Mammary epithelial cell (primary cell): ENCODE measurements around the gene GSTM1.
"Not testable (repeated sequence)": the region's sequence is repeated elsewhere in the genome, so short reads cannot be mapped to it uniquely, and the experiment has no call there.

Experiments
- CTCF ChIP-seq, 2 donors: IDR thresholded peaks in 1 of 2; conservative IDR thresholded peaks in 1 of 2; 2 replicates each; pipeline ENCODE4 v1.5.1; 2011 to 2012; ENCODE audit warnings: inconsistent platforms in 2 of 2, low read length in 2 of 2, mild to moderate bottlenecking in 2 of 2, control low read depth in 1 of 2, low read depth in 1 of 2; ENCODE audit not compliant: insufficient read depth in 1 of 2; ENCODE audit errors: extremely low read depth in 1 of 2
- EZH2 ChIP-seq: IDR thresholded peaks from 2 replicates; pipeline ENCODE4 v1.6.1; 2012; ENCODE audit warnings: low read length, inconsistent platforms, borderline replicate concordance

- TF ChIP-seq CTCF (conservative IDR thresholded peaks at IDR 0.05 in 1 of 2, IDR thresholded peaks at IDR 0.05 in 1 of 2; ENCODE audit: extremely low read depth in 1 of 2, insufficient read depth in 1 of 2, low read depth in 1 of 2, low read length in 2 of 2); EZH2: not testable (repeated sequence)
Observed at GRCh38 chr1:109695138-109695537, 7.5 kb downstream of the GSTM1 start.
